Neutrophil (primary cell): ENCODE data around the gene ADSL.

ENCODE experiments used
- H3K27ac ChIP-seq: fragments of 200-600 bp; sonication (generic); 2 replicates; pipeline ENCODE4 v1.5.1; 2016; ENCODE audit warnings: mild to moderate bottlenecking, moderate library complexity
- H3K27me3 ChIP-seq: fragments of 200-600 bp; sonication (generic); 2 replicates; pipeline ENCODE4 v1.6.0; 2016; ENCODE audit warnings: mild to moderate bottlenecking
- H3K36me3 ChIP-seq: fragments of 200-600 bp; sonication (generic); 2 replicates; pipeline ENCODE4 v1.5.1; 2017
- H3K4me1 ChIP-seq, 2 experiments: fragments of 200-600 bp in 1 of 2; sonication (generic) in 1 of 2; 1 replicate in 1 of 2; 2 replicates in 1 of 2; pipeline versions ENCODE4 v1.5.1 to v1.6.1; 2013 to 2016; ENCODE audit warnings: low read depth in 1 of 2, low read length in 1 of 2, mild to moderate bottlenecking in 1 of 2, moderate library complexity in 1 of 2; ENCODE audit not compliant: control insufficient read depth in 1 of 2, insufficient read depth in 1 of 2
- H3K4me3 ChIP-seq, 2 experiments: fragments of 200-600 bp in 1 of 2; sonication (generic) in 1 of 2; 1 replicate in 1 of 2; 2 replicates in 1 of 2; pipeline ENCODE4 v1.5.1; 2013 to 2016; ENCODE audit warnings: low read depth in 1 of 2, low read length in 1 of 2, mild to moderate bottlenecking in 1 of 2, moderate library complexity in 1 of 2
- H3K9me3 ChIP-seq: fragments of 200-600 bp; sonication (generic); 2 replicates; pipeline ENCODE4 v1.5.1; 2016
- CTCF ChIP-seq: fragments of 200-600 bp; sonication (generic); IDR thresholded peaks from 2 replicates; pipeline ENCODE4 v1.5.1; 2016; ENCODE audit warnings: antibody characterized with exemption

ADSL gene

GRCh38 chr22:40323681-40324171, 22.6 kb upstream of the ADSL start:
- H3K36me3 ChIP-seq = peaks cover 78% of the 10 kb centered on the region
- no peaks in the 10 kb centered on the region for H3K27me3 ChIP-seq
- H3K27ac ChIP-seq = no peak overlapping the region
- H3K9me3 ChIP-seq = no peaks in the 10 kb centered on the region
- no peak for TF ChIP-seq CTCF
- H3K4me3 ChIP-seq = no peak overlapping the region
- H3K4me1 ChIP-seq = no peaks in the 10 kb centered on the region

GRCh38 chr22:40324468-40325305, 21.6 kb upstream of the ADSL start:
- no peak overlapping the region for H3K4me3 ChIP-seq
- no peaks in the 10 kb centered on the region for H3K9me3 ChIP-seq
- H3K36me3 ChIP-seq = peaks cover 72% of the 10 kb centered on the region
- TF ChIP-seq CTCF = no peak
- no peaks in the 10 kb centered on the region for H3K4me1 ChIP-seq
- H3K27me3 ChIP-seq = no peaks in the 10 kb centered on the region
- no peak overlapping the region for H3K27ac ChIP-seq

GRCh38 chr22:40325315-40325714, 21.0 kb upstream of the ADSL start:
- Histone ChIP-seq H3K27me3 (no peaks in the 10 kb centered on the region), H3K9me3 (no peaks in the 10 kb centered on the region), H3K4me1 (no peaks in the 10 kb centered on the region), H3K36me3 (peaks cover 69% of the 10 kb centered on the region), H3K27ac (no peak overlapping the region), H3K4me3 (no peak overlapping the region)
- no peak for TF ChIP-seq CTCF

GRCh38 chr22:40326905-40327735, 19.2 kb upstream of the ADSL start:
- Histone ChIP-seq H3K36me3 (peaks cover 67% of the 10 kb centered on the region), H3K4me1 (no peaks in the 10 kb centered on the region), H3K4me3 (no peak overlapping the region), H3K9me3 (no peaks in the 10 kb centered on the region), H3K27ac (no peak overlapping the region), H3K27me3 (no peaks in the 10 kb centered on the region)
- no peak for TF ChIP-seq CTCF

- no peak for TF ChIP-seq CTCF
- Histone ChIP-seq H3K36me3 (peaks cover 62% of the 10 kb centered on the region), H3K9me3 (no peaks in the 10 kb centered on the region), H3K27me3 (no peaks in the 10 kb centered on the region), H3K27ac (peak overlapping the region; percentile 11), H3K4me3 (no peak overlapping the region), H3K4me1 (no peaks in the 10 kb centered on the region)
Measured at GRCh38 chr22:40328546-40329456, 17.5 kb upstream of the ADSL start.
